Measurements from ENCODE around the gene GVQW3.

GRCh38 chr11:76408171-76408965 lies 27.2 kb downstream of the GVQW3 start:
- TF ChIP-seq POLR2AphosphoS5 (IDR thresholded peaks at IDR 0.05) = no peak
- TF ChIP-seq CTCF (IDR thresholded peaks at IDR 0.05) = no peak
